H1 (cell line): ENCODE results near the gene TUBAL3. TPM values are rescaled to one million over a fixed set of nuclear protein-coding genes. Genes with fewer than 3 reads are reported as not detected.

Experiments used
- CTCF ChIA-PET: fragments of 300-600 bp; sonication (Branson Sonifier 250); formaldehyde crosslinking; loops from one replicate; lab custom pipeline; 2021; ENCODE audit not compliant: partially characterized antibody; lab: Charles Lee
- POLR2A ChIA-PET: fragments of 300-600 bp; sonication (Branson Sonifier 250); formaldehyde crosslinking; loops from one replicate; lab custom pipeline; 2021; ENCODE audit warnings: inconsistent platforms; ENCODE audit not compliant: partially characterized antibody; lab: Charles Lee
- DNase-seq, 2 experiments: peaks; one replicate each; pipeline versions ENCODE4 v3.0.0 to v3.0.0-alpha.2; 2010 to 2022; ENCODE audit warnings: low spot score in 2 of 2, low read depth in 1 of 2, mixed read lengths in 1 of 2
- FAIRE-seq: peaks from 2 replicates; lab custom pipeline; 2011; peaks lifted over from hg19 to GRCh38; lab: Jason Lieb, UNC
- H2AFZ ChIP-seq: 2 replicates; pipeline ENCODE4 v1.8.1; 2012; ENCODE audit warnings: low read length, inconsistent platforms
- H2AK5ac ChIP-seq: 2 replicates; pipeline ENCODE4 v1.6.1; 2013; ENCODE audit warnings: low read depth, low read length
- H2BK120ac ChIP-seq: replicated peaks from 2 replicates; pipeline ENCODE3; 2013; ENCODE audit warnings: low read depth, low read length, inconsistent platforms
- H2BK12ac ChIP-seq: 2 replicates; pipeline ENCODE4 v1.6.1; 2013; ENCODE audit warnings: low read depth, low read length
- H2BK15ac ChIP-seq: 2 replicates; pipeline ENCODE4 v1.6.1; 2013; ENCODE audit warnings: low read length
- H2BK20ac ChIP-seq: 2 replicates; pipeline ENCODE4 v1.6.1; 2013; ENCODE audit warnings: low read length
- H2BK5ac ChIP-seq: 2 replicates; pipeline ENCODE4 v1.6.1; 2013; ENCODE audit warnings: low read depth, low read length
- H3K14ac ChIP-seq: 2 replicates; pipeline ENCODE4 v1.6.1; 2013; ENCODE audit warnings: inconsistent platforms; ENCODE audit not compliant: insufficient read length
- H3K18ac ChIP-seq: 2 replicates; pipeline ENCODE4 v1.6.1; 2013; ENCODE audit warnings: low read length; ENCODE audit errors: extremely low read depth
- H3K23ac ChIP-seq: 2 replicates; pipeline ENCODE4 v1.6.1; 2013; ENCODE audit warnings: inconsistent platforms; ENCODE audit not compliant: insufficient read length
- H3K23me2 ChIP-seq: 2 replicates; pipeline ENCODE4 v1.6.1; 2013; ENCODE audit warnings: low read depth, low read length
- H3K27ac ChIP-seq: 2 replicates; pipeline ENCODE4 v1.6.1; 2011; ENCODE audit warnings: low read depth, low read length, inconsistent platforms
- H3K27me3 ChIP-seq, 4 experiments: replicated peaks in 1 of 4; 1 replicate in 1 of 4; 2 replicates in 3 of 4; pipeline versions ENCODE4 v1.6.1 to v1.8.1; 2011 to 2013; ENCODE audit warnings: low read length in 3 of 4, mild to moderate bottlenecking in 3 of 4, inconsistent platforms in 2 of 4, mixed read lengths in 2 of 4, moderate library complexity in 1 of 4; ENCODE audit not compliant: control insufficient read depth in 3 of 4, insufficient read depth in 3 of 4; ENCODE audit errors: extremely low read depth in 1 of 4
- H3K36me3 ChIP-seq, 4 experiments: 2 replicates each; pipeline versions ENCODE4 v1.6.1 to v1.8.1; 2011 to 2013; ENCODE audit warnings: mild to moderate bottlenecking in 4 of 4, low read length in 3 of 4, moderate library complexity in 2 of 4, control low read depth in 1 of 4, inconsistent platforms in 1 of 4; ENCODE audit not compliant: insufficient read depth in 4 of 4, control insufficient read depth in 2 of 4
- H3K4ac ChIP-seq: replicated peaks from 2 replicates; pipeline ENCODE3; 2013; ENCODE audit warnings: low read length, low read depth, mixed read lengths, inconsistent platforms; ENCODE audit not compliant: insufficient read length
- H3K4me1 ChIP-seq, 4 experiments: replicated peaks in 1 of 4; 1 replicate in 1 of 4; 2 replicates in 3 of 4; pipeline versions ENCODE4 v1.6.1 to v1.8.1; 2011 to 2013; ENCODE audit warnings: low read length in 3 of 4, inconsistent platforms in 2 of 4, mixed read lengths in 1 of 4; ENCODE audit not compliant: insufficient read depth in 4 of 4, control insufficient read depth in 3 of 4
- H3K4me2 ChIP-seq, 2 experiments: 2 replicates each; pipeline versions ENCODE4 v1.6.1 to v1.8.1; 2011 to 2013; ENCODE audit warnings: low read depth in 2 of 2, low read length in 2 of 2, control low read depth in 1 of 2, inconsistent platforms in 1 of 2, mild to moderate bottlenecking in 1 of 2; ENCODE audit not compliant: insufficient read depth in 1 of 2
- H3K4me3 ChIP-seq, 4 experiments: fragments of 200-600, 300-600 bp in 1 of 4; sonication (generic), shearing (Covaris generic), sonication (Bioruptor Twin) in 1 of 4; 2 replicates each; pipeline versions ENCODE4 v1.5.1 to v1.8.1; 2011 to 2016; ENCODE audit warnings: low read length in 4 of 4, low read depth in 3 of 4, control low read depth in 2 of 4, inconsistent platforms in 2 of 4, mild to moderate bottlenecking in 2 of 4, mixed read lengths in 1 of 4, moderate library complexity in 1 of 4; ENCODE audit not compliant: insufficient read depth in 2 of 4; ENCODE audit errors: extremely low read depth in 1 of 4
- H3K56ac ChIP-seq: replicated peaks from 2 replicates; pipeline ENCODE3; 2013; ENCODE audit warnings: low read depth, mild to moderate bottlenecking, mixed read lengths, low read length, inconsistent platforms; ENCODE audit not compliant: insufficient read length
- H3K79me1 ChIP-seq: 2 replicates; pipeline ENCODE4 v1.6.1; 2013; ENCODE audit warnings: low read depth, low read length, control low read depth
- H3K79me2 ChIP-seq, 2 experiments: 2 replicates each; pipeline versions ENCODE4 v1.6.1 to v1.8.1; 2012 to 2013; ENCODE audit warnings: low read length in 2 of 2, mild to moderate bottlenecking in 2 of 2, inconsistent platforms in 1 of 2; ENCODE audit not compliant: insufficient read depth in 2 of 2, control insufficient read depth in 1 of 2
- H3K9ac ChIP-seq, 4 experiments: replicated peaks in 1 of 4; 1 replicate in 1 of 4; 2 replicates in 3 of 4; pipeline versions ENCODE4 v1.6.1 to v1.8.1; 2011 to 2013; ENCODE audit warnings: low read depth in 3 of 4, low read length in 3 of 4, control low read depth in 2 of 4, mild to moderate bottlenecking in 2 of 4, moderate library complexity in 2 of 4, inconsistent platforms in 1 of 4; ENCODE audit errors: extremely low read depth in 1 of 4
- H3K9me3 ChIP-seq, 2 experiments: 2 replicates each; pipeline versions ENCODE4 v1.6.1 to v1.8.1; 2012 to 2013; ENCODE audit warnings: mild to moderate bottlenecking in 2 of 2, moderate library complexity in 2 of 2, control low read depth in 1 of 2, inconsistent platforms in 1 of 2, low read depth in 1 of 2, low read length in 1 of 2, mixed read lengths in 1 of 2; ENCODE audit not compliant: insufficient read depth in 2 of 2
- H4K20me1 ChIP-seq, 2 experiments: replicated peaks in 1 of 2; 2 replicates each; pipeline versions ENCODE3 to v1.8.1; 2011 to 2013; ENCODE audit warnings: inconsistent platforms in 2 of 2, low read length in 2 of 2, mild to moderate bottlenecking in 1 of 2; ENCODE audit not compliant: insufficient read depth in 2 of 2, control insufficient read depth in 1 of 2
- H4K5ac ChIP-seq: 2 replicates; pipeline ENCODE4 v1.6.1; 2013; ENCODE audit warnings: low read length, low read depth, mixed read lengths, inconsistent platforms; ENCODE audit not compliant: insufficient read length
- H4K8ac ChIP-seq: 2 replicates; pipeline ENCODE4 v1.8.0; 2013; ENCODE audit warnings: mild to moderate bottlenecking, moderate library complexity, low read length, inconsistent platforms; ENCODE audit not compliant: insufficient read depth; ENCODE audit errors: extremely low read depth
- H4K91ac ChIP-seq: replicated peaks from 2 replicates; pipeline ENCODE3; 2013; ENCODE audit warnings: low read length, mixed read lengths, inconsistent platforms; ENCODE audit not compliant: insufficient read length
- BACH1 ChIP-seq: IDR thresholded peaks from 2 replicates; pipeline ENCODE4 v1.6.1; 2012; ENCODE audit warnings: low read length, improper control_type of control experiment
- FOSL1 ChIP-seq: IDR thresholded peaks from 2 replicates; pipeline ENCODE4 v1.6.1; 2011; ENCODE audit warnings: mild to moderate bottlenecking, low read depth, low read length, moderate library complexity; ENCODE audit not compliant: insufficient read depth
- MAFK ChIP-seq: IDR thresholded peaks from 2 replicates; pipeline ENCODE4 v1.6.1; 2012; ENCODE audit warnings: low read depth, mild to moderate bottlenecking, improper control_type of control experiment, low read length
- RNF2 ChIP-seq: fragments of 200-900, 300-1000 bp; sonication (generic); IDR thresholded peaks from 2 replicates; pipeline ENCODE4 v1.7.1; 2016; ENCODE audit warnings: borderline replicate concordance, low read depth, mild to moderate bottlenecking, antibody characterized with exemption, low read length; ENCODE audit not compliant: poor library complexity, severe bottlenecking; ENCODE audit errors: missing control alignments
- polyA plus RNA-seq, 7 experiments: library from polyadenylated mRNA; depleted of rRNA in 3 of 7; stranded (reverse) in 5 of 7; unstranded in 2 of 7; fragments of >200 nt in 5 of 7; fragments of 200-250 nt in 2 of 7; gene quantifications; 1 replicate in 5 of 7; 2 replicates in 1 of 7; 4 replicates in 1 of 7; pipeline versions ENCODE4 v1.2.1 to v1.2.3, GENCODE V29; 2011 to 2013; ENCODE audit warnings: missing spikeins in 2 of 7, mixed read lengths in 2 of 7
- total RNA-seq: library from RNA; stranded (reverse); fragmentation: NEBNext Ultra II Directional; extraction: Animal tissue kit (Norgen Biotek cat#: 25700); gene quantifications from 2 replicates; pipeline ENCODE4 v1.2.1, GENCODE V29; 2021

TUBAL3 gene
- total and polyA plus RNA-seq, 2 of the 8 experiments (the other 6 are each of a cell fraction or from before 2014, with no cell fraction given) = 0.17 TPM; not detected in 1

DNA sequence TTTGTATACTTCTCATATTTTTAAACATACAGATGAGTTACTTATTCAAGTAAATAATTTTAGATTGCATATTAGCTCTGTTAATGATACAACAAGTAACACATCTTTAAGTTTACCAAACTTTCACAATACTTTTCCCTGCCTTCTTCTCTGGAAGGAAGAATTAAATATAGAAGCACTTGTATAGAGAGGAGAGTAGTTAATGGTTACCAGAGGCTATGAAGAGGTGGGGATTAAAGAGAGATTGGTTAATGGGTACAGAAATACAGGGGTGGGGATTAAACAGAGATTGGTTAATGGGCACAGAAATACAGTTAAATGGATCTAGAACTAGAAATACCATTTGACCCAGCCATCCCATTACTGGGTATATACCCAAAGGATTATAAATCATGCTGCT, 59.9 kb downstream of the TUBAL3 start:
- no peak for FAIRE-seq
- no peak overlapping the region for H3K14ac ChIP-seq

More for the DNA sequence above, 59.9 kb downstream of the TUBAL3 start:
- no peaks in the 10 kb centered on the region for H3K79me2 ChIP-seq
- no peak overlapping the region for H3K4me3 ChIP-seq
- no peak overlapping the region for H3K9ac ChIP-seq
- no peak overlapping the region for H2BK20ac ChIP-seq
- H3K9me3 ChIP-seq = no peaks in the 10 kb centered on the region
- no peak overlapping the region for H2BK12ac ChIP-seq
- H2BK15ac ChIP-seq = no peak overlapping the region
- no peak overlapping the region for H2BK120ac ChIP-seq
- H4K5ac ChIP-seq = no peak overlapping the region
- H3K27me3 ChIP-seq = no peaks in the 10 kb centered on the region
- no peaks in the 10 kb centered on the region for H3K36me3 ChIP-seq
- H3K23ac ChIP-seq = no peak overlapping the region
- no peak for DNase-seq
- H4K8ac ChIP-seq = no peak overlapping the region
- POLR2A ChIA-PET = no interaction called here
- no peaks in the 10 kb centered on the region for H3K79me1 ChIP-seq
- CTCF ChIA-PET = no interaction called here
- no peak overlapping the region for H3K56ac ChIP-seq
- H4K20me1 ChIP-seq = no peaks in the 10 kb centered on the region
- no peak overlapping the region for H4K91ac ChIP-seq
- no peak overlapping the region for H2AFZ ChIP-seq
- H2AK5ac ChIP-seq = no peak overlapping the region
- no peaks in the 10 kb centered on the region for H3K4me1 ChIP-seq
- no peak overlapping the region for H3K27ac ChIP-seq
- no peak overlapping the region for H2BK5ac ChIP-seq
- TF ChIP-seq RNF2 (no peak), MAFK (no peak), FOSL1 (no peak), BACH1 (no peak)
- H3K18ac ChIP-seq = no peak overlapping the region
- H3K4ac ChIP-seq = no peak overlapping the region
- no peak overlapping the region for H3K4me2 ChIP-seq
- H3K23me2 ChIP-seq = no peaks in the 10 kb centered on the region
